ENCODE results near the gene DHX38.

Gene DHX38

GRCh38 chr16:72149676-72150464 is 56.2 kb downstream of the DHX38 start:
- Histone ChIP-seq H3K36me3 (ENCODE audit: control insufficient read depth, low read depth, low read length) (no peaks in the 10 kb centered on the region), H3K27ac (ENCODE audit: low read length) (no peak overlapping the region), H3K9ac (ENCODE audit: low read length) (no peak overlapping the region), H3K27me3 (ENCODE audit: control insufficient read depth, insufficient read depth, low read length) (no peaks in the 10 kb centered on the region), H3K4me1 (ENCODE audit: control insufficient read depth, low read depth, low read length) (no peaks in the 10 kb centered on the region), H3K9me3 (ENCODE audit: control insufficient read depth, low read depth, low read length) (no peaks in the 10 kb centered on the region), H3K4me3 (ENCODE audit: low read length) (no peak overlapping the region)

GRCh38 chr16:72159386-72159785 is 65.7 kb downstream of the DHX38 start:
- H3K9me3 ChIP-seq (ENCODE audit: control insufficient read depth, low read depth, low read length): no peaks in the 10 kb centered on the region
- H3K27ac ChIP-seq (ENCODE audit: low read length): no peak overlapping the region
- no peak overlapping the region for H3K9ac ChIP-seq (ENCODE audit: low read length)
- no peak overlapping the region for H3K4me3 ChIP-seq (ENCODE audit: low read length)
- H3K36me3 ChIP-seq (ENCODE audit: control insufficient read depth, low read depth, low read length): no peaks in the 10 kb centered on the region
- H3K4me1 ChIP-seq (ENCODE audit: control insufficient read depth, low read depth, low read length): peaks cover 14% of the 10 kb centered on the region
- no peaks in the 10 kb centered on the region for H3K27me3 ChIP-seq (ENCODE audit: control insufficient read depth, insufficient read depth, low read length)

GRCh38 chr16:72159801-72160200 is 66.2 kb downstream of the DHX38 start:
- Histone ChIP-seq H3K9ac (ENCODE audit: low read length) (no peak overlapping the region), H3K4me1 (ENCODE audit: control insufficient read depth, low read depth, low read length) (peaks cover 14% of the 10 kb centered on the region), H3K9me3 (ENCODE audit: control insufficient read depth, low read depth, low read length) (no peaks in the 10 kb centered on the region), H3K36me3 (ENCODE audit: control insufficient read depth, low read depth, low read length) (no peaks in the 10 kb centered on the region), H3K27me3 (ENCODE audit: control insufficient read depth, insufficient read depth, low read length) (no peaks in the 10 kb centered on the region), H3K27ac (ENCODE audit: low read length) (no peak overlapping the region), H3K4me3 (ENCODE audit: low read length) (no peak overlapping the region)

GRCh38 chr16:72162105-72162692 is 68.6 kb downstream of the DHX38 start:
- no peak overlapping the region for H3K4me3 ChIP-seq (ENCODE audit: low read length)
- no peak overlapping the region for H3K27ac ChIP-seq (ENCODE audit: low read length)
- peaks cover 14% of the 10 kb centered on the region for H3K4me1 ChIP-seq (ENCODE audit: control insufficient read depth, low read depth, low read length)
- H3K27me3 ChIP-seq (ENCODE audit: control insufficient read depth, insufficient read depth, low read length): no peaks in the 10 kb centered on the region
- H3K36me3 ChIP-seq (ENCODE audit: control insufficient read depth, low read depth, low read length): no peaks in the 10 kb centered on the region
- no peak overlapping the region for H3K9ac ChIP-seq (ENCODE audit: low read length)
- H3K9me3 ChIP-seq (ENCODE audit: control insufficient read depth, low read depth, low read length): no peaks in the 10 kb centered on the region

All from iPS-18a (cell line).